ENCODE data around the gene RPTOR.

The RPTOR gene

DNA sequence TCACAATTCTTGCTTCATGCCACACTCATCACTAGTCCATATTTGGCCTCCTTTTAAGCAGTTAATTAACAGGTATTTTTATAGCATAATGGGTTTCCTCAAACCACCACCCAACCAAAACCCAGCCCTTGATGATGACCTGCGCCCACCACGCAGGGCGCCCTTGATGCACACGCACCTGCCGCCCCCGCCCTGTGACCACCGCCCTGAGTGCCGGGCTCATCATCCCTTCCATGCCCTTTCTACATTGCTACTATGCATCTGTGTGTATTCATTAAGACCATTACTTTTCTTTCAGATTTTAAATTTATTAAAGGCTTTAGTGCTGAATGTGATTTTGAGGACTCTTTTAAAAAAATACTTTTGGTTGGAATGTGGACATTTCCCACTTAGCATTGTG lies 242.2 kb downstream of the RPTOR start:
- TF ChIP-seq GATA3 (IDR thresholded peaks at IDR 0.05; ENCODE audit: low read depth, low read length) (no peak), GATA2 (IDR thresholded peaks at IDR 0.05; ENCODE audit: low read depth, low read length) (no peak)

GRCh38 chr17:80787881-80788280 lies 243.2 kb downstream of the RPTOR start:
- TF ChIP-seq GATA3 (IDR thresholded peaks at IDR 0.05; ENCODE audit: low read depth, low read length) (no peak), GATA2 (IDR thresholded peaks at IDR 0.05; ENCODE audit: low read depth, low read length) (no peak)

DNA sequence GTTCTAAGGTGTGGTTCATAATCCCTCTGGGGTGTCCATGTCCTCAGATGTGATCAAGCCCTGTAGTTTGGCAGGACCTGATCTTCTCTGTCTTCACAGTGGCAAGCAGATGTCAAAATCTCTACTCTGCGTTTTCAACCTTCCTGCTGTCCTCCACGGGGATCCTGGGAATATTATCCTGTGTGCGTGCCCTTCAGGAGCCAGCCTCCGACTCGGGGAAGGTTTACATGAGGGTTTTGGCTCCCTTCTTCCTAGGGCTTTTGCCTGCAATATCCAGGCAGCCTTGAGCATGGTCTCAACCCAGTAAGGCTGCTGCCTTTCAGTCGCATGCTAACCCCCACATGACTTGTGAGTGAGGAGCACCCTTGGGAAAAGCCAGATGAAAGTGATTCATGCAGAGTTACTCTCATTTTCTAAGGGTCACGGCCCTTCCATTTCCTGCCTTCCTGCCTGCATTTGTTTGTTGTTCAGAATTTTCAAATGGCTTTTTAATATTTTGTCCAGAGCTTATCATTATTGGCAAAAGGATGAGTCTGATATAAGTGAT lies 244.8 kb downstream of the RPTOR start:
- TF ChIP-seq GATA2 (IDR thresholded peaks at IDR 0.05; ENCODE audit: low read depth, low read length): no peak
- TF ChIP-seq GATA3 (IDR thresholded peaks at IDR 0.05; ENCODE audit: low read depth, low read length): no peak

DNA sequence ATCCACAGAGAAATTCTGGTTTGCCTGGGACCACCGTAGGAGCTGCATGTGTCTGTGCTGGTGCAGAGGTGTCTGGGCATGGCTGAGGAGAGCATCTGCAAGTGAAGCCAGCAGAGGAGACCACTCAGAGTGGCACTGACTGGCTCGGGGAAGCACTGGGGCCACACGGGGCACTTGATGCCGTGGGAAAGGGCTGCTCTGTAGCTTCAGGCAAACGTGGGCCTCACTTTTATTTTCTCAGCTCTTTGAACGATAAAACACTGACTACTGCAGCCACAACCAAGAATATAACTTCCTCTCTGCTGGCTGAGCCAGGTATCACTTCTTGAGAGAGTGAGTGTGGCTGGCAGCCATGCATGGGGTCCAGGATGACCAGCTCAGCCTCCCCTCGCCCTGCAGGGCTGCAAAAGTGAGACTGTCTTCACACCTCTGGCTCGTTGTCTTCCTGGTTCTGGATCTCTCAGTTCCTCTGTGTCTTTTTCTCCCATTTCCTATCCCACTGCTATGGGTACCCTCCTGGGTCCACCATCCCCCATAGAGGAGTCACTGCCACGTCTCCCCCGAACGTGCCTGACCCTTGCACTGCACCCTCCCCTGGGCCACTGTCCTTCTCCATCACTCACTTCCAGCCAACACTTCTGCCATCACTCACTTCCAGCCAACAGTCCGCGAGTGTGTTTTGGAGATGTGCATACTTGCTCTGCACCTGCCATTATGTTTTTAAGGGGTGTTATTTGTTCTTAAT lies 245.6 kb downstream of the RPTOR start:
- TF ChIP-seq GATA3 (IDR thresholded peaks at IDR 0.05; ENCODE audit: low read depth, low read length): no peak
- TF ChIP-seq GATA2 (IDR thresholded peaks at IDR 0.05; ENCODE audit: low read depth, low read length): no peak

- no peak for TF ChIP-seq GATA3 (IDR thresholded peaks at IDR 0.05; ENCODE audit: low read depth, low read length)
- no peak for TF ChIP-seq GATA2 (IDR thresholded peaks at IDR 0.05; ENCODE audit: low read depth, low read length)
These were observed 246.5 kb downstream of the RPTOR start for GRCh38 chr17:80790981-80791742.

DNA sequence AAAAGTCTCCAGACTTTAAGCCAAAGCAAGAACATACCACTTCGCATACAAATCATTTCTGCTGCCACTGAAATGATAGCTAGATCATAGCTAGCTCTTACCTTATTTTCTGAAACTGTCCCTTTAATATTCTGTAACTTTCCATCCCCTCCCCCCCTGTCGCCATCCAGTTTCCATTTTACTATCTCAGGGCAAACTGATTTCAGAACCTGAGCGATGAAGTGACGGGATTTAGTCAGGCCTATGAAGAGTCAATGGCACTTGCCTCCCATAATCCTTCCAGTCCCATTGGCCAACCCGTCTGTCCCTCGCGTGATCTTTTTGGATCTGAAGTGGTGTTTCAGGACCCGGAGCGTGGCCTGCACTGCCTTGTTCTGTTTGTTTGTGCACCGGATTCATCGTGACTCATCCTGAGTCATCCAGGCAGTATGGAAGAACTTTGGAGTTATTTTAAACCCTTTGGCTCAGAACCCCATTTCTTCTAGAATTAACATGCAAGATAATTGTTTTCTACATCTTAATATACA lies 247.2 kb downstream of the RPTOR start:
- TF ChIP-seq GATA3 (IDR thresholded peaks at IDR 0.05; ENCODE audit: low read depth, low read length) (no peak), GATA2 (IDR thresholded peaks at IDR 0.05; ENCODE audit: low read depth, low read length) (no peak)

GRCh38 chr17:80792373-80792781 lies 247.7 kb downstream of the RPTOR start:
- TF ChIP-seq GATA3 (IDR thresholded peaks at IDR 0.05; ENCODE audit: low read depth, low read length) (no peak), GATA2 (IDR thresholded peaks at IDR 0.05; ENCODE audit: low read depth, low read length) (no peak)

DNA sequence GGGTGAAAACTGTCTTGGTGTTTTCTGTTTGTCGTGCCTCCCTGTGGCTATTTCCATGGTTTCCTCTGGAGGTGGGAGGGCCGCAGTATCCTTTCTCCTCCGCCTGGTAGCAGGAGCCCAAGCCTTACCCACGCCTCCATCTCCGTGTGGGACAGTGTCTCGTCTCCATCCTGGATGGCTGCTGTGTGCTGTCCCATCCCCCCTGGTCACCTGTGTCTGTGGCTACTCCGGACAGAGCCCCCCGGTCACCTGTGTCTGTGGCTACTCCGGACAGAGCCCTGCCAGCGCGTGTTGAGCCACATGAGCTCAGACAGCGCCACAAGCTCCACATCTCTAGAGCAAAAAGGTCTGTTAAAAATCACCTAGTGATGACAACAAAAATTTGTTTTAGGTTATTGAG lies 248.8 kb downstream of the RPTOR start:
- no peak for TF ChIP-seq GATA3 (IDR thresholded peaks at IDR 0.05; ENCODE audit: low read depth, low read length)
- TF ChIP-seq GATA2 (IDR thresholded peaks at IDR 0.05; ENCODE audit: low read depth, low read length): no peak

DNA sequence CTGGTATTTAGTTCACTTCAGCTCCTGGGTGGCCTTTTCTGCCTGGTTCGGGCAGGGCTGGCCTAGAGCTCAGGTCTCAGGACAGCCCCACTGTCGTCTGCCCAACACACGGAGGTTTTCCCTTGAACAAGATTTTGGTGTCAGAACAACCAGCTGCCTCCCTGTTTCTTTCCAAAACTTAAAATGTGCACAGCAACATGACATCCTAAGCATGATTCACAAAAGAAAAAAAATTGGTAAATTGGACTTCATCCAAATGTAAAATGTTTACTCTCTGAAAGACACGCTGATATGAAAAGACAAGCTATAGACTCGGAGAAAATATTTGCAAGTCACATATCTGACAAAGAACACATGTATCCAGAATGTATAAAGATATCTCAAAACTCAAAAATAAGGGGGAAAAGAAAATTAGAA lies 249.2 kb downstream of the RPTOR start:
- TF ChIP-seq GATA3 (IDR thresholded peaks at IDR 0.05; ENCODE audit: low read depth, low read length): no peak

DNA sequence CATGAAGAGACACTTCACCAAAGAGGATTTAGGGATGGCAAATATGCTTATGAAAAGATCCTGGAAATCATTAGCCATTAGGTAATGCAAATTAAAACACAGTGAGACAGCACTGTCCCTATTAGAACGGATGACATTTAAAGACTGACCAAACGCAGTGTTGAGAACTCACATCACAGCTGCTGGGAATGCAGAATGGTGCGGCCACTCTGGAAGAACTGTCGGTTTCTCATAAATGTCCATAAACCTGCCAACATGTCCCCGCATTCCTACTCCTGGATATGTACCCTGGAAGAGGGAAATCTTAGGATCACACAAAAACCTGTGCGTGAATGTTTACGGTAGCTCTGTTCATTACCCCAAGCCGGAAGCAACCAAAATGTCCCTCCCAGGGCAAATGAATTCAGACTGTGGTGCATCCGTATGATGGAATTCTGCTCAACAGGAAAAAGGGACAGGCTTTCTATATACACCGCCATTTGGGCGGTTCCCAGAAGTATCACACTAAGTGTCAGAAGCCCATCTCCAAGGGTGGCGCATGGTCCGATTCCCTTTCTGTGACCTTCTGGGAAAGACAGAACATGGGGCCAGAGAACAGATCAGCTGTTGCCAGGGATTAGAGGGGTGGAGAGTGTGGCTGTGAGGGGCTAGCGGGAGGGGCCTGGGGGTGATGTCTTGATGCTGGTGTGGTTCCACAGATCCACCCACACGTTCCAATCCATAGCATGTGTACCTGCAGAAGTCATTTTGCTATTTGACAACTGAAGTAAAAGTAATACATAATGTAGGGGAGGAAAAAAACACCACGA lies 249.8 kb downstream of the RPTOR start:
- TF ChIP-seq GATA3 (IDR thresholded peaks at IDR 0.05; ENCODE audit: low read depth, low read length) (no peak), GATA2 (IDR thresholded peaks at IDR 0.05; ENCODE audit: low read depth, low read length) (no peak)

DNA sequence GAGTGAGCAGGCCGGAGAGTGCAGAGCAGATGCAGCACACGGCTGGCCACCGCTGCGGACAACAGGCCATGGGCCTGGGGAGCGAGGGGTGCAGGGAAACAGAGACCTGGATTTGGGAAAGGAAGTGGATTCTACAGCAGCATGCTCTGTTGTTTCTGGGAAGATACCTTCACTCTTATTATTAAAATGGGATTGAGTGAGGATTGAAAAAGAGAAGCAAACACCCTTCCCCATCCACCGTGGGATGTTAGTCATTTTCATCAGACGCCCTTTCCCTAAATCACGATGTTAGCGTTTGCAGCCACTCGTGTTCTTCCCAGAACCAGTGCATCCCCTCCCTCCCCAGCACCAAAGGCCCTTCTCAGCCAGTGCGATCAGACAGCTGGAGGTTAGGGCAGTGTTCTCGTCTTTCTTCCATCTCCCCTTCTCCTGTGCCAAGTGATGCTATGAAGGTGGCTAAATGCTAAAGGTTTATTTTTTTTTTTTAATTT lies 250.5 kb downstream of the RPTOR start:
- TF ChIP-seq GATA3 (IDR thresholded peaks at IDR 0.05; ENCODE audit: low read depth, low read length) (no peak), GATA2 (IDR thresholded peaks at IDR 0.05; ENCODE audit: low read depth, low read length) (no peak)

- TF ChIP-seq GATA3 (IDR thresholded peaks at IDR 0.05; ENCODE audit: low read depth, low read length) (no peak), GATA2 (IDR thresholded peaks at IDR 0.05; ENCODE audit: low read depth, low read length) (no peak)
These were observed 251.1 kb downstream of the RPTOR start for GRCh38 chr17:80795754-80796153.

DNA sequence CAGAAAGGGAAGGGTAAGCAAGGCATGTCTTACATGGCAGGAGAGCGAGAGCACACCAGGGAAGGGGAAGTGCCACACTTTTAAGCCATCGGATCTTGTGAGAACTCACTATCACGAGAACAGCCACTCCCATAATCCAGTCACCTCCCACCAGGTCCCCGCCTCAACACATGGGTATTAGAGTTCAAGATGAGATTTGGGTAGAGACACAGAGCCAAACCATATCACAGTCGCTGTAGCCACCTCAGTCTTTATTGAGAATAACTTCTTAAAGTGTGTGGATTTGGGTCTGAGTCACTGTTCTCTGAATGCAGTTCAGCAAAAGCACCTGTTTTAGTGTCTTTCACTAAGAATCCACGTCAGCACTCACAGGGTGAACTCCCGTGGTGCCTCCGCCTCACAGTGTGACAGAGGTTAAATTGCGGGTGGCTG lies 251.8 kb downstream of the RPTOR start:
- TF ChIP-seq GATA3 (IDR thresholded peaks at IDR 0.05; ENCODE audit: low read depth, low read length) (no peak), GATA2 (IDR thresholded peaks at IDR 0.05; ENCODE audit: low read depth, low read length) (no peak)
